Head of caudate nucleus (tissue), 42 donors: ENCODE data around the gene IGSF9.

Experiments
- DNase-seq, 42 donors: peaks; one replicate each; pipeline versions ENCODE4 v3.0.0 to v3.0.0-alpha.2; 2020 to 2021; ENCODE audit warnings: mixed read lengths in 7 of 42
- intact Hi-C: fragments of 100-400 bp; cut with DNase I; formaldehyde crosslinking; loops from one replicate; pipeline ENCODE4 v1.15.0; 2022

The IGSF9 gene

GRCh38 chr1:159891275-159892157, 53.9 kb downstream of the IGSF9 start:
- peak; percentile 65 to 92 (median 85) for DNase-seq

GRCh38 chr1:159890390-159890789, 55.0 kb downstream of the IGSF9 start:
- intact Hi-C loops = loop anchor here (5.0 kb wide), 1 partner anchor 93 kb away; no protein-coding TSS in a partner anchor
- DNase-seq = no peak

More at GRCh38 chr1:159891275-159892157, 53.9 kb downstream of the IGSF9 start:
- intact Hi-C loops = loop anchor here (5.0 kb wide), 1 partner anchor 94 kb away; no protein-coding TSS in a partner anchor

- intact Hi-C loops = loop anchor here (5.0 kb wide), 1 partner anchor 93 kb away; no protein-coding TSS in a partner anchor
- peak in 6 of 42 donors; percentile 7 to 28 (median 22) for DNase-seq
Observed at GRCh38 chr1:159889821-159890252, 55.6 kb downstream of the IGSF9 start.

GRCh38 chr1:159889202-159889601, 56.2 kb downstream of the IGSF9 start:
- DNase-seq = no peak
- intact Hi-C loops = no loop called here

- DNase-seq = no peak
- intact Hi-C loops = no loop called here
Observed at GRCh38 chr1:159884296-159884695, 61.1 kb downstream of the IGSF9 start.

GRCh38 chr1:159883134-159883533, 62.3 kb downstream of the IGSF9 start:
- DNase-seq = no peak
- intact Hi-C loops = no loop called here

GRCh38 chr1:159882527-159882862, 62.9 kb downstream of the IGSF9 start:
- intact Hi-C loops = no loop called here
- DNase-seq = no peak

- peak in 7 of 42 donors; percentile 11 to 51 (median 35) for DNase-seq
- intact Hi-C loops = no loop called here
Observed at GRCh38 chr1:159881622-159882526, 63.5 kb downstream of the IGSF9 start.

GRCh38 chr1:159880430-159880829, 65.0 kb downstream of the IGSF9 start:
- DNase-seq = no peak
- intact Hi-C loops = no loop called here

GRCh38 chr1:159879977-159880376, 65.4 kb downstream of the IGSF9 start:
- intact Hi-C loops = no loop called here

GRCh38 chr1:159879136-159879535, 66.3 kb downstream of the IGSF9 start:
- peak in 1 of 42 donors; percentile 30 for DNase-seq
- intact Hi-C loops = no loop called here

More at GRCh38 chr1:159879977-159880376, 65.4 kb downstream of the IGSF9 start:
- DNase-seq = no peak

GRCh38 chr1:159877695-159878444, 67.5 kb downstream of the IGSF9 start:
- intact Hi-C loops = no loop called here
- DNase-seq = no peak
